NCI-H226 (cell line): ENCODE results near the gene ZNF385B.

Experiments
- DNase-seq: peaks from one replicate; pipeline ENCODE4 v3.0.0-alpha.2; 2015

The ZNF385B gene

GRCh38 chr2:179619947-179620467 is 241.4 kb downstream of the ZNF385B start:
- no peak for DNase-seq

- DNase-seq: no peak
These were observed 247.3 kb downstream of the ZNF385B start for GRCh38 chr2:179614121-179614520.

- peak; percentile 33 for DNase-seq
These were observed 247.7 kb downstream of the ZNF385B start for GRCh38 chr2:179613701-179614100.

GRCh38 chr2:179613299-179613651 is 248.1 kb downstream of the ZNF385B start:
- DNase-seq: no peak

- peak; percentile 40 for DNase-seq
These were observed 248.7 kb downstream of the ZNF385B start for GRCh38 chr2:179612591-179613298.

GRCh38 chr2:179612108-179612507 is 249.3 kb downstream of the ZNF385B start:
- peak; percentile 10 for DNase-seq

- DNase-seq: no peak
These were observed 255.3 kb downstream of the ZNF385B start for GRCh38 chr2:179606141-179606540.

- DNase-seq: no peak
These were observed 256.1 kb downstream of the ZNF385B start for GRCh38 chr2:179605341-179605740.

GRCh38 chr2:179604598-179604997 is 256.8 kb downstream of the ZNF385B start:
- DNase-seq: no peak

- no peak for DNase-seq
These were observed 259.0 kb downstream of the ZNF385B start for GRCh38 chr2:179602452-179602851.

- peak; percentile 82 for DNase-seq
These were observed 265.4 kb downstream of the ZNF385B start for GRCh38 chr2:179596018-179596417.

GRCh38 chr2:179595284-179595683 is 266.1 kb downstream of the ZNF385B start:
- no peak for DNase-seq

GRCh38 chr2:179594268-179595112 is 266.9 kb downstream of the ZNF385B start:
- DNase-seq: no peak

- DNase-seq: no peak
These were observed 268.1 kb downstream of the ZNF385B start for GRCh38 chr2:179593323-179593722.

- DNase-seq: no peak
These were observed 269.1 kb downstream of the ZNF385B start for GRCh38 chr2:179592167-179592936.

- DNase-seq: no peak
These were observed 269.7 kb downstream of the ZNF385B start for GRCh38 chr2:179591690-179592089.

GRCh38 chr2:179588486-179589145 is 272.8 kb downstream of the ZNF385B start:
- no peak for DNase-seq

- no peak for DNase-seq
These were observed 276.7 kb downstream of the ZNF385B start for GRCh38 chr2:179584760-179585159.

- no peak for DNase-seq
These were observed 279.8 kb downstream of the ZNF385B start for GRCh38 chr2:179581605-179582004.

- no peak for DNase-seq
These were observed 280.9 kb downstream of the ZNF385B start for GRCh38 chr2:179580378-179581146.

GRCh38 chr2:179579800-179580199 is 281.6 kb downstream of the ZNF385B start:
- DNase-seq: no peak
